Spinal cord (tissue), 10 donors: ENCODE measurements around the gene SLC38A1. TPM values are rescaled to one million over a fixed set of nuclear protein-coding genes. Genes with fewer than 3 reads are reported as not detected.

Source experiments
- DNase-seq, 6 donors: peaks; one replicate each; pipeline versions ENCODE4 v3.0.0 to v3.0.0-alpha.2; 2013 to 2015; ENCODE audit warnings: low spot score in 6 of 6, low read depth in 4 of 6
- H3K27ac ChIP-seq: one replicate; pipeline ENCODE4 v1.5.1; 2013; ENCODE audit warnings: low read depth, low read length, control low read depth
- H3K27me3 ChIP-seq: one replicate; pipeline ENCODE4 v1.6.1; 2013; ENCODE audit warnings: low read length; ENCODE audit not compliant: control insufficient read depth, insufficient read depth
- H3K36me3 ChIP-seq: one replicate; pipeline ENCODE4 v1.6.1; 2013; ENCODE audit warnings: low read length; ENCODE audit not compliant: control insufficient read depth, insufficient read depth
- H3K4me1 ChIP-seq: one replicate; pipeline ENCODE4 v1.6.1; 2013; ENCODE audit warnings: low read length; ENCODE audit not compliant: control insufficient read depth, insufficient read depth
- H3K4me3 ChIP-seq: one replicate; pipeline ENCODE4 v1.5.1; 2013; ENCODE audit warnings: low read depth, low read length, control low read depth
- H3K9me3 ChIP-seq: one replicate; pipeline ENCODE4 v1.6.1; 2013; ENCODE audit warnings: low read length; ENCODE audit not compliant: control insufficient read depth, insufficient read depth
- WGBS: methylation state at CpG from one replicate; pipeline ENCODE4 v1.1.5; 2013; ENCODE audit warnings: missing lambda C conversion rate; ENCODE audit not compliant: insufficient coverage; 5-methylcytosine and 5-hydroxymethylcytosine counted together
- polyA plus RNA-seq, 2 donors: library from polyadenylated mRNA; unstranded; fragments of 120-200 nt; gene quantifications; one replicate each; pipeline ENCODE4 v1.2.1, GENCODE V29; 2013; ENCODE audit not compliant: insufficient read length in 2 of 2
- total RNA-seq, 2 donors: library from RNA; depleted of rRNA in 1 of 2; stranded (reverse); fragments of 120-200 nt in 1 of 2; fragments of >200 nt in 1 of 2; gene quantifications; one replicate each; pipeline versions ENCODE4 v1.2.3 to v1.2.4, GENCODE V29; 2013 to 2014
- donor health status: healthy.

The SLC38A1 gene
- total and polyA plus RNA-seq, 4 donors: 56.5 to 162 (median 74.4) TPM

DNA sequence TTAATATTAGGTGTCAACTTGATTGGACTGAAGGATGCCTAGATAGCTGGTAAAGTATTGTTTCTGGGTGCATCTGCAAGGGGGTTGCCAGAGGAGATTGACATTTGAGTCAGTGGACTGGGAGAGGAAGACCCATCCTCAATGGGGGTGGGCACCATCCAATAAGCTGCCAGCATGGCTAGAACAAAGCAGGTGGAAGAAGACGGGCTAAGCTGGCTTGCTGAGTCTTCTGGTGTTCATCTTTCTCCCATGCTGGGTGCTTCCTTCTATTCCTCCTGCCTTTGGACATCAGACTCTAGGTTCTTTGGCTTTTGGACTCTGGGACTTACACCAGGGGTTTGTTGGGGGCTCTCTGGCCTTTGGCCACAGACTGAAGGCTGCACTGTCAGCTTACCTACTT is 87.4 kb downstream of the SLC38A1 start:
- no peaks in the 10 kb centered on the region for H3K9me3 ChIP-seq
- no peaks in the 10 kb centered on the region for H3K27me3 ChIP-seq
- no peak for DNase-seq
- no peaks in the 10 kb centered on the region for H3K4me1 ChIP-seq
- H3K4me3 ChIP-seq: no peak overlapping the region
- 80% methylated on average over 1 of the region's 1 CpG for WGBS
- H3K27ac ChIP-seq: no peak overlapping the region
- peaks cover 2% of the 10 kb centered on the region for H3K36me3 ChIP-seq

DNA sequence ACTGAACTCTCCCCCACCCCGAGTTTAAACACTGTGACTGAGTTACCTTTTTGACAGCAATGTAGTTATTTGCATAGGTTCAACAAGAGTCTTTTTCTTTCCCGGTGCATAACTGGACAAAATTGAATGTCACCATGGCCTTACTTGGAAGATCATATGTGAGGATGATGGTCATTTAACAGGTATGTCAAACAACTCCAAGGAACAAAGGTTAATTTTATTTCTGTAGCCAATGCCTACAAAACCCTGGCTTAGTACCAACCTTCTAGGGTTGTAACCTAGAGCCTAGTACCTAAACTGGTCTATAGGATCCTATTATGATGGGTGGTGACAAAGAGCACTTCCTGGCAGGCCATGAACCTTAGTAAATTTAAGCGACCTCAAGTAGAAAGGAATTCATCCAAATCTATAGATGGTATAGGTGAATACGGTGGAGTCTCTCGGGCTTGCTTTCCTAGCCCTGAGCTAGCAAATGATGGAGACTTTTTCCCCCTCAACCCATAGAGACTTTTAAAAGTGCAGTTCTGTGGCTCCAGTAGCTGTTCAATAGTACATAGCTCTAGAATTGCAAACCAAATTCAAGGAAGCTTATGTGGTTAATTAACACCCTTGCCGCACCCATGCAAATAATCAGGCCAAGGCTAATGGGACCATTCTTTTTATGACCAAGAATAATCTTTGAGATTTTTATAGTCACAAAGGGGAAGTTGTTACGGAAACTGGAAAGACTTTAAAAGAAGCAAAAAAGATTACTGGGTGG is 89.0 kb downstream of the SLC38A1 start:
- WGBS: no CpG with 5 or more reads among the region's 7 CpGs
- no peaks in the 10 kb centered on the region for H3K9me3 ChIP-seq
- H3K27ac ChIP-seq: no peak overlapping the region
- no peaks in the 10 kb centered on the region for H3K36me3 ChIP-seq
- H3K27me3 ChIP-seq: no peaks in the 10 kb centered on the region
- DNase-seq: no peak
- no peaks in the 10 kb centered on the region for H3K4me1 ChIP-seq
- H3K4me3 ChIP-seq: no peak overlapping the region

DNA sequence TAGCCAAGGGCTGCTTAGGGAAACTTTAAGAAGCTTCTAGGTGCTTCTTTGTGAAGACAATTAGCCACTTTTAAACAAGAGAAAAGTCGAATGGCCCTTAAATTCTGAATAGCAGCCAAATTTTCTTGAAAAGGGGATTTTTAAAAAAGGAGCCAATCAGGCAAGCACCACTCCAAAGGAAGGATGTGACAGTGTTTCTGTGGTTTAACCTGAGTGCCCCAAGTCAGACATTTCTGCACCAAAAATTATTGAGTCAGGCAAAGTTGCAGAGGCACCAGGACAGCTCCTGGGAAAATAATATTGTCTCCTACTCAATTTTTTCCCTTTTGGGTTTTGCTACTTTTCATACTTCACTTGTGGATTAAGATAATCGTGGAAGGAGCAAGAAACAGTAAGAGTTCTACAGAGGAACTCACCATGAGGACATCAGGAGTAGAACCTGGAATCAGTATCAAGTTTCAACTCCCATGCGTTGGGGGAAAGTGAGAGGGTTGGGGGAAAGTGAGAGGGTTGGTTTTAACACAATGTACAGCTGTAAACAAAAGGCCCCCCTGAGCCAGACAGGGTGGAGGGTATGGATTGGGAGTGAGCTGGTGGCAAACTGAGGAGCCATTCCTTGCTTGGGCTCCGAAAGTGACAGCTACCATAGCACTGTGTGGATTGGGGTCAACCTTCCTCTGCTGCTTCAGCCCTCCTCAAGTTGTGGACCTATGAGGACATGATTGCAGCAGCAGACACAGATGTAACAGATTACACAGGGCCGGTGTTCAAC is 90.8 kb downstream of the SLC38A1 start:
- Histone ChIP-seq H3K36me3 (no peaks in the 10 kb centered on the region), H3K27ac (no peak overlapping the region), H3K27me3 (no peaks in the 10 kb centered on the region), H3K9me3 (no peaks in the 10 kb centered on the region), H3K4me1 (no peaks in the 10 kb centered on the region), H3K4me3 (no peak overlapping the region)
- WGBS: 63% methylated on average over 4 of the region's 5 CpGs
- DNase-seq: no peak

DNA sequence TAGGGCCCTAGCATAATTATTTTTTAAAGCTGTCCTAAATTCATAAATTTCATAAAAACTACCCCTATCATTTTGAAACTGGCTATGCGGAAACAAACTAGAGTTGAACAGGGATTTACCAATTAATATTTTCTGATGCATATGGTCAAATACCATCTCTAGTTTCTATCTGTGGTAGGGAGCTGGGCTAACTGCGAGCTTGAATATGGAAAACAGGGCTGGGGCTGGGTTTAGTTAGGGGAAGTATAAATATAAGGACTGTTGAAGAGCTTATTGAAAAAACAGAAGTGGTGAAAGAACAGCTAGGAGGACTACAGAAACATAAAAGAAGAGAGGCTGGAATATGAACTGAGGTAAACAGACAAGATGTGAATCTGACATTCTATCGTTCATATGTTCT is 91.8 kb downstream of the SLC38A1 start:
- no peaks in the 10 kb centered on the region for H3K9me3 ChIP-seq
- H3K36me3 ChIP-seq: no peaks in the 10 kb centered on the region
- WGBS: 91% methylated on average over 1 of the region's 3 CpGs
- no peaks in the 10 kb centered on the region for H3K4me1 ChIP-seq
- no peak overlapping the region for H3K4me3 ChIP-seq
- no peaks in the 10 kb centered on the region for H3K27me3 ChIP-seq
- H3K27ac ChIP-seq: no peak overlapping the region
- no peak for DNase-seq

DNA sequence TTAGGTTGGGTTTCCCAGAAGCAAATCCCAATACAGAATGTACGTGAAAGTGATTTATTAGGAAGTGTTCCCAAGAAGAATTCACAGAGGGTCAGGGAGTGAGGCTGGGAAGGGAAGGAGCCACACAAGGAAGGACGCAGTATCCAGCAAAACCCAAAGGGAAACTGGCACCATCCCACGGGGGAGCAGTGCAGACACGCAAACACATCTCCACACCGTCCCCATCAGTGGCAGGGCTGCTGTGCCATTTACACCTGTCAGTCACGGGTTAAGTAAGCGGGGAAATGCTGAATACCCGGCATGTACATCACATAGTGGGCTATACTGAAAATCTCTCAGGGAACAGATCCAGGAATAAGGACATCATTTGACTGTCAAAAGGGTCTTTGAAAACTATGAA is 93.9 kb downstream of the SLC38A1 start:
- Histone ChIP-seq H3K36me3 (no peaks in the 10 kb centered on the region), H3K4me1 (no peaks in the 10 kb centered on the region), H3K4me3 (no peak overlapping the region), H3K9me3 (no peaks in the 10 kb centered on the region), H3K27me3 (no peaks in the 10 kb centered on the region), H3K27ac (no peak overlapping the region)
- DNase-seq: no peak
- 87% methylated on average over 3 of the region's 8 CpGs for WGBS

DNA sequence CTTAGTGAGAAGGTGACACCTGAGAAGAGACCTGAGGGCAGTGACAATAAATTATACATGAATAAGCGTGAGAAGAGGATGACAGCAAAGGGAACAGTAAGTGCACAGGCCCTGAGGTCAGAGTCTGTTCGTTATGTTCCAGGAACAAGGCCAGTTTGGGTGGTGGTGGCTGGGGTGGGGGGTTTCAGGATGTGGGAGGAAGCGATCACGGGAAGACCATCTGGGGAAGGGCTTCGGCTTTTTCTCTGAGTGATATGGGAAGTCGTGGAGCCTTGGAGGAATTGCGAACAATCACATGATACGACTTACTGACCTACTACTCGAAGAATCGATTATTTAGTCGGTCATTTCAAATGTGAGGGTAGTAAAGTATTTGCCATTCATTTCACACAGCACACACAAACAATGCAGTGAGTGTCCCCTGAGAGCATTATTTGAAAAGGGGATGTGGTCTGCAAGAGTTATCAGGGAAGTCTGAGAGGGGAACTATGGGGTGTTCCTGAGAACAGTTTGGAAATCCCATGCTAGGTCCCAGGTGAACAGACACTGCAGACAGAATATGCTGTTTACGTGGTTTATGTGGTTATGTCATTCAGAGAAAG is 94.7 kb downstream of the SLC38A1 start:
- H3K36me3 ChIP-seq: no peaks in the 10 kb centered on the region
- no peaks in the 10 kb centered on the region for H3K9me3 ChIP-seq
- WGBS: 62% methylated on average over 5 of the region's 12 CpGs
- H3K4me3 ChIP-seq: no peak overlapping the region
- no peak for DNase-seq
- H3K27me3 ChIP-seq: no peaks in the 10 kb centered on the region
- H3K27ac ChIP-seq: no peak overlapping the region
- H3K4me1 ChIP-seq: no peaks in the 10 kb centered on the region

DNA sequence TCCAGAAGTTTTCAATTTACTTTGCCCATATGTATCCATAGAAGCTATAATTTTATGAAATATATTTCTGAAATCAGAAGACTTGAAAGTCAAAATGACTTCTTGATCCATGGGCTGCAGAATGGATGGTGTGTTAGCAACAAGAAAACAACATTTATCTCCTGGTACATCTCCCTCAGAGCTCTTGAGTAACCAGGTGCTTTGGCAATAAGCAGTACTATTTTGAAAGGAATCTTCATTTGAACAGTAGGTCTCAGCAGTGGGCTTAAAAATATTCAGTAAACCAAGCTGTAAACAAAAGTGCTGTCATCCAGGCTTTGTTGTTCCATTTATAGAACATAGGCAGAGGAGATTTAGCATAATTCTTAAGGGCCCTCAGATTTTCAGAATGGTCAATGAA is 100.4 kb downstream of the SLC38A1 start:
- Histone ChIP-seq H3K27ac (no peak overlapping the region), H3K4me1 (no peaks in the 10 kb centered on the region), H3K27me3 (no peaks in the 10 kb centered on the region), H3K36me3 (no peaks in the 10 kb centered on the region), H3K4me3 (no peak overlapping the region), H3K9me3 (no peaks in the 10 kb centered on the region)
- no peak for DNase-seq

DNA sequence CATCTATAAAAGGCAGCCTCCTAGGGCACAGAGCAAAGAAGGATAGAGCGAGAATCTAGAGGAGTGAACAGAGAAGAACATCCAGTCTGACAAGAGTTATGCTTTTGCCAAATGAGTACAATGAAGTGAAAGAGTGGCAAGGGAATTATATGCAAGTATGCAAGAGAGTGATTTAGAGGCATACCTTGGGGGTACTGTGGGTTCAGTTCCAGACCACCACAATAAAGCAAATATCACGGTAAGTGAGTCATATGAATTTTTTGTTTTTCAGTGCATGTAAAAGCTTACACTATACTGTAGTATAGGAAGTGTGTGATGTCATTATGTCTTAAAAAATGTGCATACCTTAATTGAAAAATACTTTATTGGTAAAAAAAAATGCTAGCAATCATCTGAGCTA is 101.4 kb downstream of the SLC38A1 start:
- no peaks in the 10 kb centered on the region for H3K36me3 ChIP-seq
- no peak for DNase-seq
- 81% methylated on average over 1 of the region's 2 CpGs for WGBS
- H3K4me1 ChIP-seq: no peaks in the 10 kb centered on the region
- no peaks in the 10 kb centered on the region for H3K27me3 ChIP-seq
- H3K4me3 ChIP-seq: no peak overlapping the region
- no peaks in the 10 kb centered on the region for H3K9me3 ChIP-seq
- H3K27ac ChIP-seq: no peak overlapping the region

DNA sequence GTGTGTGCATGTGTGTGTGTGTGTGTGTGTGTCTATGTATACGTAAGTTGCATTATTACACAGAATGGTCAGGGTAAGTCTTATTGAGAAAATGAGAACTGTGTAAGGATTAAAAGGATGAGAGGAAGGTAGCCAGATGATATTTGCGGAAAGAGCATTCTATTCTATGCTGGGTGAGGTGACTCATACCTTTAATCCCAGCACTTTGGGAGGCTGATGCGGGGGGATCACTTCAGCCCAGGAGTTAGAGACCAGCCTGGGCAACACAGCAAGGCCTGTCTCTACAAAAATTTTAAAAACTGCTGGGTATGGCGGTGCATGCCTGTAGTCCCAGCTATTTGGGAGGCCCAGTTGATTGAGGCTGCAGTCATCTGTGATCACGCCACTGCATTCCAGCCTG is 103.7 kb downstream of the SLC38A1 start:
- H3K9me3 ChIP-seq: no peaks in the 10 kb centered on the region
- no peak overlapping the region for H3K4me3 ChIP-seq
- no peak for DNase-seq
- no peaks in the 10 kb centered on the region for H3K4me1 ChIP-seq
- WGBS: 98% methylated on average over 5 of the region's 5 CpGs
- no peaks in the 10 kb centered on the region for H3K36me3 ChIP-seq
- no peak overlapping the region for H3K27ac ChIP-seq
- H3K27me3 ChIP-seq: no peaks in the 10 kb centered on the region
